GM21786 (cell line): Measurements from ENCODE around the gene MYO5B.

Experiments used
- ATAC-seq: cut with Tn5 transposase; IDR thresholded peaks from one replicate; pipeline ENCODE4 v1.9.1; 2021; ENCODE audit not compliant: unreplicated experiment

Gene MYO5B

DNA sequence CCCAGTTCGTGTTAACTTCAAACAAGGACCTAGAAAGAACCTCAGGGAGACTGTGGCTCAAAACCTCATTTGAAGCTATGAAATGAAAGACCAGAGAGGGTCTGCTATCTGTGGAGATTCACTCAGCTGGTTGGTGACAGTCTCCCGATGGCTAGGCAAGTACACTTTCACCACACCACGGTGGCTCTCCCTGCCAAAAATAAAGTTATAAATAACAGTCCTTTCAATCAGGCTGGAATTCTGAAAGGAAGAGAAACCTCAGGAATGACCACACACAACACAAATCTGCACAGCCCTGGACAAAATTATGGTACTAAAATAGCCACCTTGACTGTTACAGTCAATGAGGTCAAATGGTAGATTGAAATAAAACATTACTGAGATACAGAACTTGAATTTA is 221.4 kb downstream of the MYO5B start:
- no peak for ATAC-seq

DNA sequence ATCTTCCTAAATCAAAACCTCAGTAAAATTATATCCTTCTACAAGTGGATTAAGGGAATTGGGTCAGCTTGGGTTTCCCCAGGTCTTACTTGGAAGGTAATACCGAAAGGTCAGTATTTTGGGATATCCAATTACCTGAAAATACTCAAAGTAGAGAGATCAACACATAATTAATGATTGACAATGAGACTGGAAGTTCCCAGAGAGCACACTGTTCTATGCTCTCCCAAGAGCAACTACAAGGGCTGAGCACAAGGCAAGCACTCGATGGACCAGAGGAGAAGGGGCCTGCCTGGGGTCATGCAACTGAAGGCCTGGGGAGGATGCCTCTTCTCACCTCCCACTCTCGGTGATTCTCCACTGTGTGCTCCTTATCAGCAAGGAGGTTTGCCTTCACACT is 222.4 kb downstream of the MYO5B start:
- ATAC-seq = no peak

DNA sequence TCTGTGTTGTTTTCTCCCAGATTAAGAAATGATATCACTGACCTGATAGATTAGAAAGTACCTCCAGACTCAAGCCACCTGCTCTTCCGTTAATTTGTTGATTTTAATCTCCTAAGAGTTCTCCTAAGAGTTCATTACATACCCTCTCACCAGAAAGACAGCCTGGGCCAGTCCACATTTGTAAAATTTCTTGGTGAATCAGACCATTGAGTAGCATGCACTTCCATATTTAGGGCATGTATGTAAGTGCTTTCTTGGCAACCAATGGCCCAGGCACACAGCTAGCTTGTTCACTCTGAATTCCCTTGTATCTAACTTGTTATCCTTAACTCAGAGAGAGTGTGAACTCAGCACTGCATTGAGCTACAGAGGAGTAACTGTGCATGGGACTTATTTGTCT is 223.5 kb downstream of the MYO5B start:
- no peak for ATAC-seq

DNA sequence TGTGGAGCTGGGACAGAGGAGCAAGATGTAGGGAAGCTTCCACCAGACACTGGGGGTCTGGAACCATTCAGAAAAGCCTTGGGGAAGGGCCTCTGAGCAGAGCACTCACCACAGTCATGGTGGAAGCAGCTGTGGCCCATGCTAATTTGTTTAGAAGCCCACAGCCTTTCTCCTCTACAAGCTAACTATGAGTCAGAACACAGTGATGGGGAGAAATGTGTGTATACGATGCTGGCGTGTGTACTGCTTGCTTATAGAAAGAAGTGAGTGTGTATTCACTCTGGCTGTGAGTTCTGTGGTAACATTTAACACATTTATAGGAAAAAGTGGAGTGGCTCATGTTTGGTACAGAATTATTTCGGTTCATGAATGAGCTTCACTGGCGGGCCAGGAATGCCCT is 224.6 kb downstream of the MYO5B start:
- ATAC-seq = peak; percentile 50

DNA sequence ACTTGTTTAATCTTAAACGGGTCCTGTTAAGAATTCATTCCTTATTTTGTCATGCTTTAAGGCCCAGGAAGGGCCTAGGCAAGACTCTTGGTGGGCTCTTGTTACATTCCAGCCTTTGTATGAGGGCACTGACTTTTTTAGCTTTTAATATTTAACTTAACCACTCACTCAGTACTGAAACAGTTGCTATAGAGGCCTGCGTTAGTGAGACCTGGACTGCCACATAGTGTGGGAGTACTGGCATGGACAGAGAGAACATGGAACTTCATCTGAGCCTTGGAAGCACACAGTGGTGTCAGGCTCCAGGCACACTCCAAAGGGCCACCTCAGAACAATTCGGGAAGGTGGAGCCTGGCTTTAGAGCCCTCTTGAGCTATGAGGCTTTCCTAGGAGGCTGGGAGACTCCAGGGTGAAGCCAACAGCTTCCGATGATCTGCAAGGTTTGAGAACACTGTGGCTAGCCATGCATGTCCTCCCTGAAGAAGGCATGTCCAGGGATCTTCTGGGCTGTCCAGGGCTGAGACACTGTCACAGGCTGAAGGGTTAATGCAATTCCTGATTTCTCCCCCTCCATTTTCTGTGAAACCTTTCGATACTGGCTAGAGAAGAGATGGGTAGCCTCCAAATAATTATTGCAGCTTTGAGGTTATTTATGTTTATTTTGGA is 226.2 kb downstream of the MYO5B start:
- ATAC-seq = no peak

DNA sequence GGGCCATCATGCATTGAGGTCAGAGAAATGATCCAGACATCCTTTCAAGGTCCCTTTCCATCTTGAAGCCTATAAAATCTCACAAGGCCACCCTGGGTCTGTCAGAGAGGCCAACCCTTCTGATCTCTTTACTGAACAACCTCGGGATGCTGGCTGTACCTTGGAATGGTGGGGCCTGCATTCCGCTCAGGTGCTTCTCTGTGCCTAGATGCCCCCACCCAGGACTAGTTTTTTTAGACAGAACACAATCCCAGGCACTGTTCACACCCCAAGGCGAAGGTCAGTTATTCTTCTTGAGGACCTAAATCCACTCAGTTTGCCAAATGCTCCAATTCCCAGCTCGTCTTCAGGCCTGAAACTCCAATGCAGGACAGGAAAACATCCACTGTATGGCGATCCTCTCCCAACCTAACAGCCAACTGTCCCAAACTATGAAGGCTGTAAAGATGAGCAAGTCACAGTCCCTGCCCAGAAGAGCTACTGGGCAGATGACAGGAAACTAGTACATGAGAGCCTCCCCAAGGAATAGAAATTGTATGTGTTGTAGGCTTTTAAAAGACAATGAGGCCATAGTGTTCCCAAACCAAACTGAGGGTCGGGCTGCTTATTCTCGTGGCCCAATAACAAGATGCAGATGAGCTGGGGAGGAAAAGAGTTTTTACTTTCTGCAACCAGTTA is 227.2 kb downstream of the MYO5B start:
- ATAC-seq = no peak

DNA sequence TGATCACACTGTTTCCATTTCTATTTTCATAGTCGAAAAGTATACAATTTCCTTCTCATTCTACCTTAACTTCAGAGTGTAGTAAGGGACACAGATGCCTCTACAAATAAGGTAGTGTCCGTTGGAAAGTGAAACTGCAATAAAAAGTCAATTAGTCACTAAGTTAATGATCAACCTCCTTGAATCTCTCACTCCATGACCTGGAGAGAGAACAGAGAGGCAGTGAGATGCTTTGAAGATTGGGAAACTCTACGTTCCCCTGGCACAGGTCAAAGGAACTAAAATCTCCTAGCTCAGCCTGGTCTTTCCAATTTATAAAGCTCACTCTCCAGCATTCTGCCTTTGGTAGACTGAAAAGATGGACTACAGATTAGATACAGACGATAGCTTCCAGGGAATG is 227.8 kb downstream of the MYO5B start:
- peak; percentile 71 for ATAC-seq

DNA sequence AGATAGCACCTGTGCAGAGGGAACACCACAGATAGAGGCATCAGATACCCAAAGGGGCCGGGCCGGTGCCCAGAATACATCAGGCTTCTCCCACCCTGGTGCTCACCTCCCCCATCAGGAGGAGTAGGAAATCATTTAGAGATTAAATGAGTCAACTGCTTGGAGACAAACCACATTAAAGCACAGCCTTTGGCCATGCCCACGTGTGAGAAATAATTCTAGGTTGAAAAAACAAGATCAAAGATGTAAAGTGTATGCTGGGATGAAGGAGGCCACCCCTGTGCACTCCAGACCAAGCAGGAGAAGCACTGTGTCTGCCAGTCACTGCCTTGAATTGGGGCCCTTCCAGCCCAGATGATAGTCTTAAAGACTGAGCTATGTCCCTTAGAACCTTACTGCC is 228.9 kb downstream of the MYO5B start:
- ATAC-seq = no peak

DNA sequence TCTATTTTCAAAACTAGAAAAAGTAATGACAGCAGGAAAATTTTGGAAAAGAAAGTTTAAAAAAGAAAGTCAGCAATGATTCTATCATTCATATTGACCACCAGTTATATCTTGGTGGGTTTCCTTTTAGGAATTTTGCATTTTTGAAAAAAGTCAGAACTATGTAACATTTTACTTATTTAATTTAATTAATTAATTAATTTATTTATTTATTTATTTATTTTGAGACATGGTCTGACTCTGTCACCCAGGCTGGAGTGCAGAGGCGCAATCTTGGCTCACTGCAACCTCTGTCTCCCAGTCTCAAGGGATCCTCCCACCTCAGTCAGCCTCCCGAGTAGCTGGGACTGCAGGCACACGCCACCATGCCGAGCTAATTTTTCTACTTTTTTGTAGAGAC is 231.7 kb downstream of the MYO5B start:
- ATAC-seq = no peak

DNA sequence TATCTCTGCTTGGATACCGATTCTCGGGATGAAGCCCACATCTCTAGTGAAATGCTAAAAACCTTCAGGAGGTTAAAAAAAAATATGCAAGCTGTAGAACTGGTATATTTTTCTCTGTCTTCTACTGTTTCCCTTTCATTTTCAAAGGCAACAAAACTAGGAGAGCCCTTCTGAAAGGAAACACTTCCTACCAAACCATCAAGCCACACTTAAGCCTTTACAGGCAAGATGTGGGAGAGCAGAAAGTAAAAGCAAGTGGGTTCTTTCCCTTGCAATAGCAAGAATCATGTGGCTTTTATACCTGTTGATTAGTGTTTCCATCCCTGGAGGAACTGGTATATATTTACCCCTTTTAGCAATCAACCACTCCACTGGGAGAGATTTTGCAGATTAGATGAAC is 233.7 kb downstream of the MYO5B start:
- no peak for ATAC-seq

DNA sequence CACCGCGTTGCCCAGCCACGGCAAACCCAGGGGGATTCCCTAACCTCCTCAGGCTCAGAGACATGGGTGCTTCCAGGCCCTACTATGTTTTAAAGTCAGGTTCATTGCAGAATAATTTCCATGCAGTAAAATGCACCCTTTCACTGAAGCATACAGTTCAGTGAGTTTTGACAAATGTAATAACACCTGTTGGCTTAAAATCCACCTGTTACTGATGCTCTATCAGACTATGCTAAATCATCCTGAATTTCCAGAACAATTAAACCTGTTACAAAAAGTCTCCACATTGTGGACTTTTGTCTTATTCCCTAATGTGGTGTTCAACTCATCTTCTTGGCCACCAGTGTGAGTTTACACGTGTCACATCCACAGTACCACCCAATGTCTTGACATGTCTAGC is 234.6 kb downstream of the MYO5B start:
- ATAC-seq = no peak

DNA sequence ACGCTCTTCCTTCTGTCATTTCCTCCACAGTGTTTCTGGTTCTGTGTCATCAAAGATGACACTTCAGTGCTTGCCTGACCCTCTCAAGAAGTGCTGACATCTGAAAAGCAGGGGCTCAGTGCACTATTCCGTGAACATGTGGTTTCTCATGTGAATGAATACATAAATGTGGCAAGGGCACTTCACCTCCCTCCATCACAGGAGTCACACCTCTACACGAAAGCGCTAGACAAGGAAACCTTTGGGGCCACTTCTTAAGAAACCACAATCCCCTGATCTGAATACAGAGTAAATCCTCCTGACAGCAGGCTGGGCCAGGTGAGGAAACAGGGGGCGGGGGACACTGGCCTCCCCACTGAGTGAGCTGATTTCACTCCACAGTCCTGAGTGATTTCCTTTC is 235.8 kb downstream of the MYO5B start:
- ATAC-seq = peak; percentile 73

DNA sequence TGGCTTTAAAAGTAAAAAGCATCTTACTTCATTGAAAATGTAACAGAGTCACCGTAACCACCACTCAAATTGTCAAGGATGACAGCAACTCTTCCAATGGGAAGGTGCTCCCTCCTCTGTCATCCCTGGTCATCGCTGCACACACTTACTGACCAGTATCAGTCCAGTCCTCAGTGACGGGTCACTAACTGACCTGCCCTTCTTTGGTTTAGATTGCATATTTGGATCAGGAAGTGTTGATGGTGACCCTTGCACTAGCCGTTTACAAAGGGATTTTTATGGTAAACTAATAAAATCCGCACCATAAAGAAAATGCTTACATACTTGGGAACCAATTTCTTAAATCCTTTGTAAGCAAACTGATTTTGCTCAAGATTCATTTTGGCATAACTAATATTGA is 239.7 kb downstream of the MYO5B start:
- no peak for ATAC-seq

DNA sequence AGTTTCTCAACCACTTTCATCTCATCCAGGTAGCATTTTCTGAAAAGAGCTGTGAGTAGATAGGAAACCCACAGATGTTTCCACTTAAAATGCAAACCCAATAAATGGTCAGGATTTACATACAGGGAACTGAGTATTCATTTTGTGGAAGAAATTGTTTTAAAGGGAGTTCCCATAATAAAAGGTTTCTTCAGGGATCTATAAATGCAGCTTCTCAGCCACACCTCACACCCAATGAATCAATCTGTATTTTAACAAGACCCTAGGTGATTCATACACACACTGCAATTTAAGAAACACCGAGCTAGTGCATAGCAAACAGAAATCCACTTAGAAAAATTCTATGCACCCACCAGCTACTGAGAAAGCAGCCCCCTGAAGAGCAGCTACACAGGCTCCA is 241.6 kb downstream of the MYO5B start:
- ATAC-seq = no peak

DNA sequence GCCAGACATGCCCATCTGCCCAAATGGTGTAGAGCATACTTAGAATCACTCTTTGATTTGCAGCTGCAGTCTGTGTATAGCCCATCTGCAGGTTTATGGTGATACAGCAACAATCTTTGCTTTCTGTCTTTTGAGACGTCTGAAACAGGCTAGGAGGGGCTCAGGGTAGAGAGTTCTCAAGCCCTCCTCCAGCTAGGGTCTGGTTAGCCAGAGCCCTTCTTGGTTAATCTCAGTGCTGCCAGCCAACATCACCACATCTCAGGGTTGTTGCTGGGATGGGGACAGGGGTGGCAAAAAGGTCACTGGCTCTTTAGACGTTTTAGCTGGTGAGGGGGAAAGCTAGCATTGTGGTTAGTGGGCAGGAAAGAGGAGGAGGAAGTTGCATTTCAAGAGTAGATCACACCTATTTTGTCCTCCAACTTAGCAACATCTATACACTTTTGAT is 245.0 kb downstream of the MYO5B start:
- no peak for ATAC-seq

DNA sequence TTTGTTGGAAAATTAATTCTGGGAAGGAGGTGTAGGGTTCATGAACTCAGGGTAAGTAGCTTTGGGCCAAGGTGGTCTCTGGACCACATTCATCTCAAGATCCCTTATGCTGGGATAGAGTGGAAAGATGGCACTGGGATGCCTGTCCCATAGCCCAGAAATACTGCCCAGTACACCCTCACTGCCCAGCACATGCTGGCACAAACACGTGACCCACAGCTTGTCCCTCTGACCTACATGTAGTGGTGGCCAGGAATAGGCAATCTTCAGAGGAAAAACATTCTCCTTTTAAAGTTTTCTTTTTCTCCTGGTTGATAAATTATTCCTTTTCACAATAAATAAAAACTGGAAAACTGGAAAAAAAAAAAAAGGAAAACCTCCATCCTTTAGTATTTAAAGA is 246.0 kb downstream of the MYO5B start:
- ATAC-seq = no peak

DNA sequence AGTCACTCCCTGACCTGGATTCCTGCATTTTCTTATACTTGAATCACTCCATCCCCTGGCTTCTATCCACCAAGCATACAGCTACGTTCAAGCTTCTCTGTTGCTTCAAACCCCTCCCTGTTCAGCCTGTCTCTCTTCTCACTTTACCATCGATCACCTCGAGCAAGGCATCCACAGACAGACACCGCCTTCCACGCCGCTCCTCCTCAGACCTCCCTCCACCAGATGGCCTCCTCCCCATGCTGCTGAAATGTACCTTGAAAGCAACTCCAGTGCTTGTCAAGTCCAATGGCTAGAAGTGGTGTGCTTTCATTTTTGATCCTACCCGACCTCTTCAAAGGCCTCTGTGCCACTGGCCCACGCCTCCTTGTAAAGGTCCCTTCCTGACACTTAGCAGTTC is 250.3 kb downstream of the MYO5B start:
- ATAC-seq = no peak

DNA sequence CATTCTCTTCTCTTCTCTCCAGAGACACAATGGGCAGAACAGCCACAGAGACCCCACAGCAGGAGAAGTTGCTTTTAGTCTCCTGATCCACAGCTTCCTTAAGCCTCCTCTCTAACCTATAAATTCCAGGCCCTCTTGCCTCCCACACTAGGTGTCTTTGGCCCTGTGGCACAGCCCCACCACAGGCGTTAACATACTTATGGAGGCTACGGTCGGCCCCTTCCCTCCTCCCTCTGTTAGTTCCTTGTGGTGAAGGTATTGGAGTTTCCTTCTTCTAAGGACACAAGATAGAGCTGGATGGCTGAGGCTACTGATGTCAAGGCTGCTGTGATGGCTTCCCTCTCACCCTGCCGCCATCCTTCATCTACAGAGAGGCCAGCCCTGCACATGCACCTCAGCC is 258.1 kb downstream of the MYO5B start:
- ATAC-seq = no peak

DNA sequence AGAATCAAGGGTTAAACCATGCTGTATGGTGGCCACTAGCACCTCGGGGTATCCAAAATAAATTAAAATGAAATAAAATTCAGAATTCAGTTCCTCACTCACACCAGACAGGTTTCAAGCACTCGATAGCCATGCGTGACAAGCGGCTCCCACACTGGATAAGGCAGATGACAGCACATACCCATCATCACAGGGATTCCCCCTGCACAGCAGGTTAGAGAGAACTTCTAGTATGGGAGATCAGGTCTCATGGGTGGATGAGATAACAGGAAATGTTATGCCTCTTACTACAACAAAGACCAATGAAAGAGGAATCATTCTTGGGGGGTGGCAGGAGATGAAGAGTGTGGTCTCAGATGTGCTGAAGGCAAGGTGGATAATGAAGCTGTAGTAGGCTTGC is 259.7 kb downstream of the MYO5B start:
- ATAC-seq = no peak

DNA sequence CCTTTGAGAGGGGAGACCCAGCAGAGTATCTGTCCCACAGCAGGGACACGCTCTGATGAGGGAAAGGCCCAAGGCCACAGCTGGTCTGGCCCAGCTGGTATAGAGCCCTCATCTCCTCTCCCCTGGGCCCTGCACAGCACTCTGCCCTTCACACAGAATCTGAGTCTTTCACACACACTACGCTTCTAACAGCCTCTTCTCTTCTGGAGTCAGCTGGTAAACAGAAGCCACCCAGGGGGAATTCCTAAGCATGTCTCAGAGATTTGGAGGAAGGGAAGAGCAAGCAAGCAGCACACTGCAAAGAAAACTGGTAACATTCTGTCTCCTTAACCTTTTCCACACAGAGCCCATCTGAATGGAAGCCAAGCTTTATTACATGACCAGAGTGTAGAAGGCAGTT is 260.5 kb downstream of the MYO5B start:
- ATAC-seq = no peak

DNA sequence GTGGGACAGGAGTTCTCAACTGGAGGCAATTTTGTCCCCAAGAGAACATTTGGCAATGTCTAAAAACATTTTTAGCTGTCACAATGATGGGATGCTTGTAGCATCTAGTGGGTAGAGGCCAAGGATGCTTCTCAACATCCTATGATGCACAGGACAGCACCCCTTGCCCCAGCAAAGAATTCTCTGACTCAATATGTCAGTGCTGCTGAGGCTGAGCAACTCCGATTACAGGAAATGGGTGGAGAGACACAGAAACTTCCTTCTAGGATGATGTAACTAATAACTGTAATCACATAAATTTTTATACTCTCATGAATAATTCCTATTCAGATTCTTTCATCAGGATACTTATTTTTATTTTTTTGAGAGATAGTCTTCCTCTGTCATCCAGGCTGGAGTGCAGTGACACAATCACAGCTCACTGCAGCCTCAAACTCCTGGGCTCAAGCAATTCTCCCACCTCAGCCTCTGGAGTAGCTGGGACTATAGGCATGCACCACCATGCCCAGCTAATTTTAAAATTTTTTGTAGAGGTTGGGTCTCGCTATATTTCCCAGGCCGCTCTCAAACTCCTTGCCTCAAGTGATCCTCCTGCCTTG is 261.3 kb downstream of the MYO5B start:
- ATAC-seq = no peak

DNA sequence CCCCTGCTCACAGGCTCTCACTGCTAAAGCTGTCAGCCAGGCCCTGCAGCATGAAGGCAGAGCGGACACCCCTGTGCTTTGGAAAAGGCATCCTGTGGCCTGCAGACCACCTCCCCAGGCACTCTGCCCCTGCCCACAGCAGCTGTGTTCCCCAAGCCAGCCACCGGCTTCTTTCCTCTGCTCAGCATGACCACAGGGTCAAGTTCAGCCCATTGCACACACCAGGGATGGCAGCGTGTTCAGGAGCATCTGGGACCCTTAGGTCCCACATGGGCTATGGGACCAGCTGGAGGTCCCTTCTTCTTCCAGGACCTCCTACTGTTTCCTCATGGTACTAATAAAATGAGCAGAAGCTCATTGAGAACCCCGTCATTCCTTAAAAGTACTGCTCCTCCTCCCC is 263.2 kb downstream of the MYO5B start:
- no peak for ATAC-seq

DNA sequence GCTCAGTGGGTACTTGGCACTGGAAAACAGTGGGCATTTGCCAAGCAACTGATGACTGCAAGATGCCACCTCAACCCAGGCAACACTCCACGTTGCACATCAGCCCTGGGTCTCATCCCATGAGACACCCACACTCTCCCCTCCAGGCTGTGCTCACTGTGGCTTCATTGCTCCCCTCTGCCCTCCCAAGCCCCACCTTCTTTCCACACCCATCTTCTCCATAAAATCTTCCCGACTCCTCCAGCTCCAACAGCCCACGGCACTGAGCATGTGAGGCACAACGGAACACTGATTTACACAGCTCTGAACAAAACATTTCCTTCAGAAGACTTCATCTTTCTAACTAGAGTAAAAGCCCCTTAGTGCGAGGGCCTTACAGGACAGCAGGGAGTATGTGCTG is 263.8 kb downstream of the MYO5B start:
- no peak for ATAC-seq
